H1 (cell line): ENCODE measurements around the gene TTC32. TPM values are rescaled to one million over a fixed set of nuclear protein-coding genes. Genes with fewer than 3 reads are reported as not detected.

Experiments
- CEBPB ChIP-seq: IDR thresholded peaks from 2 replicates; pipeline ENCODE4 v1.6.1; 2012; ENCODE audit warnings: low read depth, low read length
- CTCF ChIP-seq, 3 experiments: IDR thresholded peaks; 1 replicate in 2 of 3; 2 replicates in 1 of 3; pipeline versions ENCODE4 v1.5.1 to v1.6.1; 2011; ENCODE audit warnings: low read length in 3 of 3, mild to moderate bottlenecking in 3 of 3, inconsistent platforms in 2 of 3, low read depth in 1 of 3, moderate library complexity in 1 of 3; ENCODE audit not compliant: insufficient read depth in 1 of 3; ENCODE audit errors: control extremely low read depth in 1 of 3
- EP300 ChIP-seq, 2 experiments: IDR thresholded peaks; 1 replicate in 1 of 2; 2 replicates in 1 of 2; pipeline ENCODE4 v1.6.1; 2011 to 2012; ENCODE audit warnings: low read depth in 2 of 2, low read length in 2 of 2, mild to moderate bottlenecking in 2 of 2, borderline replicate concordance in 1 of 2, inconsistent platforms in 1 of 2, moderate library complexity in 1 of 2
- HDAC2 ChIP-seq, 2 experiments: fragments of 300-600 bp in 1 of 2; sonication (generic) in 1 of 2; IDR thresholded peaks; 2 replicates each; pipeline ENCODE4 v1.6.1; 2011 to 2012; ENCODE audit warnings: low read depth in 2 of 2, low read length in 2 of 2, mild to moderate bottlenecking in 2 of 2, moderate library complexity in 2 of 2, borderline replicate concordance in 1 of 2, inconsistent platforms in 1 of 2
- POLR2A ChIP-seq, 2 experiments: IDR thresholded peaks; 1 replicate in 1 of 2; 2 replicates in 1 of 2; pipeline ENCODE4 v1.6.1; 2011; ENCODE audit warnings: low read depth in 2 of 2, low read length in 2 of 2, mild to moderate bottlenecking in 2 of 2; ENCODE audit errors: control extremely low read depth in 1 of 2
- POU5F1 ChIP-seq: IDR thresholded peaks from 2 replicates; pipeline ENCODE4 v1.6.1; 2011; ENCODE audit warnings: low read depth, mild to moderate bottlenecking, low read length, moderate library complexity
- RBBP5 ChIP-seq: IDR thresholded peaks from 2 replicates; pipeline ENCODE4 v1.7.1; 2012; ENCODE audit warnings: low read depth, mild to moderate bottlenecking, inconsistent platforms, low read length, moderate library complexity, borderline replicate concordance
- RFX5 ChIP-seq: IDR thresholded peaks from 2 replicates; pipeline ENCODE4 v1.6.1; 2011; ENCODE audit warnings: low read depth, low read length, improper control_type of control experiment, borderline replicate concordance
- RNF2 ChIP-seq: fragments of 200-900, 300-1000 bp; sonication (generic); IDR thresholded peaks from 2 replicates; pipeline ENCODE4 v1.7.1; 2016; ENCODE audit warnings: borderline replicate concordance, low read depth, mild to moderate bottlenecking, antibody characterized with exemption, low read length; ENCODE audit not compliant: poor library complexity, severe bottlenecking; ENCODE audit errors: missing control alignments
- polyA plus RNA-seq, 7 experiments: library from polyadenylated mRNA; depleted of rRNA in 3 of 7; stranded (reverse) in 5 of 7; unstranded in 2 of 7; fragments of >200 nt in 5 of 7; fragments of 200-250 nt in 2 of 7; gene quantifications; 1 replicate in 5 of 7; 2 replicates in 1 of 7; 4 replicates in 1 of 7; pipeline versions ENCODE4 v1.2.1 to v1.2.3, GENCODE V29; 2011 to 2013; ENCODE audit warnings: missing spikeins in 2 of 7, mixed read lengths in 2 of 7
- total RNA-seq: library from RNA; stranded (reverse); fragmentation: NEBNext Ultra II Directional; extraction: Animal tissue kit (Norgen Biotek cat#: 25700); gene quantifications from 2 replicates; pipeline ENCODE4 v1.2.1, GENCODE V29; 2021

TTC32 gene
- total and polyA plus RNA-seq, 2 of the 8 experiments (the other 6 are each of a cell fraction or from before 2014, with no cell fraction given) = 6.8 to 8.7 TPM

GRCh38 chr2:19857100-19857499 is 44.7 kb downstream of the TTC32 start (continued):
- TF ChIP-seq CTCF (IDR thresholded peaks at IDR 0.05; ENCODE audit: control extremely low read depth in 1 of 3, insufficient read depth in 1 of 3, low read depth in 1 of 3, low read length in 3 of 3) (no peak), POLR2A (IDR thresholded peaks at IDR 0.05; ENCODE audit: control extremely low read depth in 1 of 2, low read depth in 2 of 2, low read length in 2 of 2) (no peak), EP300 (IDR thresholded peaks at IDR 0.05; ENCODE audit: borderline replicate concordance in 1 of 2, low read depth in 2 of 2, low read length in 2 of 2) (no peak), RBBP5 (no peak), HDAC2 (IDR thresholded peaks at IDR 0.05; ENCODE audit: borderline replicate concordance in 1 of 2, low read depth in 2 of 2, low read length in 2 of 2) (no peak), RNF2 (no peak), POU5F1 (no peak), RFX5 (no peak), CEBPB (no peak)
